Measurements from ENCODE around the gene TMEM156. TPM values are rescaled to one million over a fixed set of nuclear protein-coding genes. Genes with fewer than 3 reads are reported as not detected.

Gene TMEM156
- total RNA-seq, 1 donor from 2014 or later, result not detected

- H3K4me3 Mint-ChIP-seq (ENCODE audit: unreplicated experiment), result no peak overlapping the region
- H3K27ac Mint-ChIP-seq (ENCODE audit: unreplicated experiment), result no peak overlapping the region
- peaks cover 24% of the 10 kb centered on the region for H3K4me1 Mint-ChIP-seq (ENCODE audit: unreplicated experiment)
- DNase-seq (ENCODE audit: low spot score), result no peak
- no peaks in the 10 kb centered on the region for H3K9me3 Mint-ChIP-seq (ENCODE audit: unreplicated experiment)
- peaks cover 3% of the 10 kb centered on the region for H3K27me3 Mint-ChIP-seq (ENCODE audit: unreplicated experiment)
- no peaks in the 10 kb centered on the region for H3K36me3 Mint-ChIP-seq (ENCODE audit: low read depth, unreplicated experiment)
- no peak for TF ChIP-seq CTCF (IDR thresholded peaks at IDR 0.05; ENCODE audit: unreplicated experiment)
These were observed 18.4 kb upstream of the TMEM156 start for GRCh38 chr4:39050590-39050989.

- TF ChIP-seq CTCF (IDR thresholded peaks at IDR 0.05; ENCODE audit: unreplicated experiment), result no peak
These were observed 16.1 kb upstream of the TMEM156 start for GRCh38 chr4:39048311-39048710.

GRCh38 chr4:39047681-39048080 is 15.5 kb upstream of the TMEM156 start:
- peaks cover 3% of the 10 kb centered on the region for H3K36me3 Mint-ChIP-seq (ENCODE audit: low read depth, unreplicated experiment)
- TF ChIP-seq CTCF (IDR thresholded peaks at IDR 0.05; ENCODE audit: unreplicated experiment), result no peak
- peak overlapping the region; percentile 15 for H3K27ac Mint-ChIP-seq (ENCODE audit: unreplicated experiment)
- H3K9me3 Mint-ChIP-seq (ENCODE audit: unreplicated experiment), result no peaks in the 10 kb centered on the region
- H3K4me3 Mint-ChIP-seq (ENCODE audit: unreplicated experiment), result no peak overlapping the region
- H3K4me1 Mint-ChIP-seq (ENCODE audit: unreplicated experiment), result peaks cover 41% of the 10 kb centered on the region
- peaks cover 10% of the 10 kb centered on the region for H3K27me3 Mint-ChIP-seq (ENCODE audit: unreplicated experiment)
- DNase-seq (ENCODE audit: low spot score), result no peak

More at GRCh38 chr4:39048311-39048710, 16.1 kb upstream of the TMEM156 start:
- peaks cover 38% of the 10 kb centered on the region for H3K4me1 Mint-ChIP-seq (ENCODE audit: unreplicated experiment)
- H3K9me3 Mint-ChIP-seq (ENCODE audit: unreplicated experiment), result no peaks in the 10 kb centered on the region
- peaks cover 3% of the 10 kb centered on the region for H3K36me3 Mint-ChIP-seq (ENCODE audit: low read depth, unreplicated experiment)
- peaks cover 9% of the 10 kb centered on the region for H3K27me3 Mint-ChIP-seq (ENCODE audit: unreplicated experiment)
- peak overlapping the region; percentile 15 for H3K27ac Mint-ChIP-seq (ENCODE audit: unreplicated experiment)
- DNase-seq (ENCODE audit: low spot score), result no peak
- no peak overlapping the region for H3K4me3 Mint-ChIP-seq (ENCODE audit: unreplicated experiment)

- Mint-ChIP-seq H3K27ac (ENCODE audit: unreplicated experiment) (peak overlapping the region; percentile 19), H3K4me1 (ENCODE audit: unreplicated experiment) (peaks cover 46% of the 10 kb centered on the region), H3K9me3 (ENCODE audit: unreplicated experiment) (no peaks in the 10 kb centered on the region)
These were observed 14.0 kb upstream of the TMEM156 start for GRCh38 chr4:39046249-39046648.

GRCh38 chr4:39045827-39046221 is 13.6 kb upstream of the TMEM156 start:
- peak overlapping the region; percentile 19 for H3K27ac Mint-ChIP-seq (ENCODE audit: unreplicated experiment)
- peaks cover 3% of the 10 kb centered on the region for H3K36me3 Mint-ChIP-seq (ENCODE audit: low read depth, unreplicated experiment)
- TF ChIP-seq CTCF (IDR thresholded peaks at IDR 0.05; ENCODE audit: unreplicated experiment), result no peak
- H3K4me3 Mint-ChIP-seq (ENCODE audit: unreplicated experiment), result peak overlapping the region; percentile 98
- DNase-seq (ENCODE audit: low spot score), result no peak
- H3K4me1 Mint-ChIP-seq (ENCODE audit: unreplicated experiment), result peaks cover 42% of the 10 kb centered on the region
- H3K9me3 Mint-ChIP-seq (ENCODE audit: unreplicated experiment), result no peaks in the 10 kb centered on the region
- H3K27me3 Mint-ChIP-seq (ENCODE audit: unreplicated experiment), result peaks cover 11% of the 10 kb centered on the region

More at GRCh38 chr4:39046249-39046648, 14.0 kb upstream of the TMEM156 start:
- DNase-seq (ENCODE audit: low spot score), result no peak
- Mint-ChIP-seq H3K4me3 (ENCODE audit: unreplicated experiment) (peak overlapping the region; percentile 98), H3K27me3 (ENCODE audit: unreplicated experiment) (peaks cover 12% of the 10 kb centered on the region), H3K36me3 (ENCODE audit: low read depth, unreplicated experiment) (peaks cover 3% of the 10 kb centered on the region)
- TF ChIP-seq CTCF (IDR thresholded peaks at IDR 0.05; ENCODE audit: unreplicated experiment), result no peak
